ENCODE results near the gene GLDN. TPM values are rescaled to one million over a fixed set of nuclear protein-coding genes. Genes with fewer than 3 reads are reported as not detected.

GLDN gene
- total RNA-seq, result 4.0 TPM
- 0.71 TPM for polyA plus RNA-seq (ENCODE audit: insufficient read depth, low read depth, low replicate concordance)
- long read RNA-seq, donor 1, result 0 reads
- long read RNA-seq, donor 2, result 0 reads
- long read RNA-seq, donor 3, result 0 reads
- long read RNA-seq, donor 4, result 0 reads
- long read RNA-seq, donor 5, result 0 reads
- long read RNA-seq, donor 6, result 0 reads
- long read RNA-seq, donor 7, partial matches to known transcripts, result 0 of 1 reads
- long read RNA-seq, donor 7, other reads (novel, unspliced or antisense), result 1 of 1 reads
- long read RNA-seq, donor 8, result 0 reads
- long read RNA-seq, donor 9, result 0 reads
- long read RNA-seq, donor 10, result 0 reads

DNA sequence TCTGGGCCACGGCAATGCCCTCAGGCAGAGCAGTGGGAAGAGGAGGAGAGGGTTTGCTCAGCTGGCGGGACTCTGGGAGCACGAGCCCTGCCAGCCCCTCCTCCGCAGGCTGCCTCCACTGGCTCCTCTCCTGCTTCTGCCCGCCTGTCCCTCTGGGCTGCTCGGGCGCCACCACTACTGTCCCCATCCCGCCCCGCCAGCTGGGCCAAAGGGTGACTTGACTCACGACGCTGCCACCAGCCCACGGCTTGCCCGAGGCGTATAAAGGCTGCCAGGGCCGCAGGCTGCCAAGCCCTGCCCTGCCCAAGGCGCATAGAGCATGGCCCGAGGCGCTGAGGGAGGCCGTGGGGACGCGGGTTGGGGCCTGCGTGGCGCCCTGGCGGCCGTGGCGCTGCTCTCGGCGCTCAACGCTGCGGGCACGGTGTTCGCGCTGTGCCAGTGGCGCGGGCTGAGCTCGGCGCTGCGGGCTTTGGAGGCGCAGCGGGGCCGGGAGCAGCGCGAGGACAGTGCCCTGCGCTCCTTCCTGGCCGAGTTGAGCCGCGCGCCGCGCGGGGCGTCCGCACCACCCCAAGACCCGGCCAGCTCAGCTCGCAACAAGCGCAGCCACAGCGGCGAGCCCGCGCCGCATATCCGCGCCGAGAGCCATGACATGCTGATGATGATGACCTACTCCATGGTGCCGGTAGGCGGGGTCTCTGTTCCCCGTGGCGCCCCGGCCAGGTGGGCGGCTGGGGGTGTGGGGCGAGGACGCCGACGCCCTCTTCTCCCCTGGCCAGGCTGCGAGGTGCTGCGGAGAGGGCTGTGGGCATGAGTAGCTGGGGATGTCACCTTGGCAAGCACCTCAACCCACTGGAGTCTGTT lies at the start of gene GLDN:
Gene GLDN (plus strand): TSS at position 290 of the 861 bp plus-strand sequence. CDS start 30 bp downstream, at position 320.
- Histone ChIP-seq H3K27ac (ENCODE audit: low read depth in 2 of 2, low read length in 2 of 2) (no peak within 1 kb of the TSS), H3K4me3 (ENCODE audit: low read length in 3 of 3) (no peak within 1 kb of the TSS), H3K36me3 (ENCODE audit: control insufficient read depth in 2 of 3, insufficient read depth in 3 of 3, low read length in 3 of 3) (no peaks in the 10 kb centered on the region), H3K9me3 (ENCODE audit: control insufficient read depth in 2 of 3, insufficient read depth in 1 of 3, low read length in 3 of 3) (no peaks in the 10 kb centered on the region), H3K4me1 (ENCODE audit: control insufficient read depth in 2 of 3, insufficient read depth in 2 of 3, low read depth in 1 of 3, low read length in 3 of 3) (no peaks in the 10 kb centered on the region), H3K9ac (ENCODE audit: low read length in 3 of 3) (no peak within 1 kb of the TSS), H3K27me3 (ENCODE audit: control insufficient read depth, insufficient read depth, low read length) (peaks cover 10% of the 10 kb centered on the region)
- FAIRE-seq (no peak), DNase-seq (peak; percentile 42 to 77 (median 51))
- TF ChIP-seq, protein P1, sequence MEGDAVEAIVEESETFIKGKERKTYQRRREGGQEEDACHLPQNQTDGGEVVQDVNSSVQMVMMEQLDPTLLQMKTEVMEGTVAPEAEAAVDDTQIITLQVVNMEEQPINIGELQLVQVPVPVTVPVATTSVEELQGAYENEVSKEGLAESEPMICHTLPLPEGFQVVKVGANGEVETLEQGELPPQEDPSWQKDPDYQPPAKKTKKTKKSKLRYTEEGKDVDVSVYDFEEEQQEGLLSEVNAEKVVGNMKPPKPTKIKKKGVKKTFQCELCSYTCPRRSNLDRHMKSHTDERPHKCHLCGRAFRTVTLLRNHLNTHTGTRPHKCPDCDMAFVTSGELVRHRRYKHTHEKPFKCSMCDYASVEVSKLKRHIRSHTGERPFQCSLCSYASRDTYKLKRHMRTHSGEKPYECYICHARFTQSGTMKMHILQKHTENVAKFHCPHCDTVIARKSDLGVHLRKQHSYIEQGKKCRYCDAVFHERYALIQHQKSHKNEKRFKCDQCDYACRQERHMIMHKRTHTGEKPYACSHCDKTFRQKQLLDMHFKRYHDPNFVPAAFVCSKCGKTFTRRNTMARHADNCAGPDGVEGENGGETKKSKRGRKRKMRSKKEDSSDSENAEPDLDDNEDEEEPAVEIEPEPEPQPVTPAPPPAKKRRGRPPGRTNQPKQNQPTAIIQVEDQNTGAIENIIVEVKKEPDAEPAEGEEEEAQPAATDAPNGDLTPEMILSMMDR (IDR thresholded peaks at IDR 0.05; ENCODE audit: borderline replicate concordance, extremely low read depth, insufficient read depth), result no peak
- intact Hi-C loops (cut with DNase I), result no loop called here

DNA sequence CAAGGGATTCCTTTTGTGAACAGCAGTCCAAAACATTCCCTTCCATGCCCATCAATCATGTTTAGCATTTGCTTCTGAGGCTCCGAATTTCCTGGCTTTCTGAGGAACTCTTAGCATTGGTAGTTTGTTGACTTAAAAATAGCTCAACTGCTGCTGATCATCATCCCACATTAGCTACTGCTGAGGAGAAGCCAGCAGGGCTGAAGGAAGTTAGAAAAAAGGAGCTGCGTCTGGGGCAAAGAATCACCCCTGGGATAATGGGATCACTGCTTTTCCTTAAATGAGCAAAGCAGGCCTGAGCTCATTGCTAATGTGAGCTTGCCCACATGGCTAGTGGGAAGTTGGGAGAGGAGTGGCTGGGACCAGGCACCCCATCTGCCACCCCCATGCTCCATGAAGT lies 42.8 kb upstream of the GLDN start:
- Histone ChIP-seq H3K9ac (ENCODE audit: low read length in 3 of 3) (no peak overlapping the region), H3K27ac (ENCODE audit: low read depth in 2 of 2, low read length in 2 of 2) (peak overlapping the region; percentile 41 to 59), H3K9me3 (ENCODE audit: control insufficient read depth in 2 of 3, insufficient read depth in 1 of 3, low read length in 3 of 3) (no peaks in the 10 kb centered on the region), H3K27me3 (ENCODE audit: control insufficient read depth, insufficient read depth, low read length) (no peaks in the 10 kb centered on the region), H3K36me3 (ENCODE audit: control insufficient read depth in 2 of 3, insufficient read depth in 3 of 3, low read length in 3 of 3) (no peaks in the 10 kb centered on the region), H3K4me3 (ENCODE audit: low read length in 3 of 3) (no peak overlapping the region), H3K4me1 (ENCODE audit: control insufficient read depth in 2 of 3, insufficient read depth in 2 of 3, low read depth in 1 of 3, low read length in 3 of 3) (peaks cover 0 to 4% (median 0%) of the 10 kb centered on the region in 3 donors)
- intact Hi-C loops (cut with DNase I), result no loop called here
- FAIRE-seq, result no peak
- TF ChIP-seq, protein P1 (IDR thresholded peaks at IDR 0.05; ENCODE audit: borderline replicate concordance, extremely low read depth, insufficient read depth), result no peak
- peak in 1 of 5 donors; percentile 76 for DNase-seq

DNA sequence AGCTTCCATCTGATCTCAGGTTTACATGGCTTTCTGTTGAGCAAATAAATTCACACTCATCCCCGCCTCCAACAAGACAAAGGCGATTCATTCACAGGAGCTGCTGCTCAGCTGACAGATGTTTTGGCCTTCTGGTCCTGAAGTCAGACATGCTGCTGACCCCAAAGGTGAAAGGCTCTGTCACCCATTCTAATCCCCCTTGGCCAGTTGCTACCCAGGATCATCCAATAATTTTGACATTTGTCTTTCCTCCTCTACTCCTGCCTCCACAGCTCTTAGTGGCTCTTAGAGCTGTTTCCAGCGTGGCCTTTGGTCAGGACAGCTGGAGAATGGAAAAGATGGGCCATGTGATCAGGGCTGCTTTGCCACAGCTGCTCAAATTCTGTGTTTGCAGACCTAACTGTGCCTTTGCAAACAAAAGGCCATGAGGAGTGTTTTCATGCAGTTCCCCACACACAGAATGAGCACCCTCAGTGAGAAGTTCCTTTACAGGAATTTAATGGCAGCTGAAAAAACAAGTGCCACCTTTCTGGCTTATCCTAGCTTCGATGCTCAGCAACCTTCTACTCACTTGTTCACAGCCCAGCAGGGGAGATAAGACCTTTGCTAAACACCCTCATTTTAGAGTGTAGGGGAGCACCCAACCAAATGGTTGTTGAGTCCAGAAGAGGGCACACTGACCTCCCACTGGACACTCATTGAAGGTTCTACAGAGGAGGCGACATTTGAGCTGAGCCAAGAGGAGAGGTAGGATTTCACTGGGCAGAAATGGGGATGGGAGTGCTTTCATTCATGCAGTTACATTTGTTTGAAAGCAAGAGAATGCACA lies 42.1 kb upstream of the GLDN start:
- no peak overlapping the region for H3K9ac ChIP-seq (ENCODE audit: low read length in 3 of 3)
- intact Hi-C loops (cut with DNase I), result no loop called here
- no peaks in the 10 kb centered on the region for H3K36me3 ChIP-seq (ENCODE audit: control insufficient read depth in 2 of 3, insufficient read depth in 3 of 3, low read length in 3 of 3)
- FAIRE-seq, result no peak
- no peaks in the 10 kb centered on the region for H3K9me3 ChIP-seq (ENCODE audit: control insufficient read depth in 2 of 3, insufficient read depth in 1 of 3, low read length in 3 of 3)
- H3K27ac ChIP-seq (ENCODE audit: low read depth in 2 of 2, low read length in 2 of 2), result peak overlapping the region; percentile 41 to 59
- TF ChIP-seq, protein P1 (IDR thresholded peaks at IDR 0.05; ENCODE audit: borderline replicate concordance, extremely low read depth, insufficient read depth), result no peak
- H3K4me1 ChIP-seq (ENCODE audit: control insufficient read depth in 2 of 3, insufficient read depth in 2 of 3, low read depth in 1 of 3, low read length in 3 of 3), result peaks cover 0 to 4% (median 0%) of the 10 kb centered on the region in 3 donors
- no peak overlapping the region for H3K4me3 ChIP-seq (ENCODE audit: low read length in 3 of 3)
- H3K27me3 ChIP-seq (ENCODE audit: control insufficient read depth, insufficient read depth, low read length), result no peaks in the 10 kb centered on the region
- DNase-seq, result peak in 1 of 5 donors; percentile 49

Measured in kidney (tissue), 22 donors.